Left kidney (tissue), 8 donors: ENCODE results near the gene ACVR2B. TPM values are rescaled to one million over a fixed set of nuclear protein-coding genes. Genes with fewer than 3 reads are reported as not detected.
"Not testable (repeated sequence)": the region's sequence is repeated elsewhere in the genome, so short reads cannot be mapped to it uniquely, and the experiment has no call there.

Experiments used
- DNase-seq: peaks from one replicate; pipeline ENCODE4 v3.0.0-alpha.2; 2013
- long read RNA-seq, 8 donors: transcript quantifications; one replicate each; lab custom pipeline, GENCODE V29; 2026
- polyA plus RNA-seq: library from polyadenylated mRNA; unstranded; fragments of 120-200 nt; gene quantifications from one replicate; pipeline ENCODE4 v1.2.1, GENCODE V29; 2013; ENCODE audit not compliant: insufficient read length

Gene ACVR2B
- polyA plus RNA-seq = 23.5 TPM
- long read RNA-seq, donor 1, full-length matches to known transcripts = 2 of 2 reads
- long read RNA-seq, donor 1, partial matches to known transcripts = 0 of 2 reads
- long read RNA-seq, donor 1, other reads (novel, unspliced or antisense) = 0 of 2 reads
- long read RNA-seq, donor 2, full-length matches to known transcripts = 2 of 2 reads
- long read RNA-seq, donor 2, partial matches to known transcripts = 0 of 2 reads
- long read RNA-seq, donor 2, other reads (novel, unspliced or antisense) = 0 of 2 reads
- long read RNA-seq, donor 3, full-length matches to known transcripts = 1 of 7 reads
- long read RNA-seq, donor 3, partial matches to known transcripts = 6 of 7 reads
- long read RNA-seq, donor 3, other reads (novel, unspliced or antisense) = 0 of 7 reads
- long read RNA-seq, donor 4 = 0 reads
- long read RNA-seq, donor 5 = 0 reads
- long read RNA-seq, donor 6, full-length matches to known transcripts = 2 of 11 reads
- long read RNA-seq, donor 6, partial matches to known transcripts = 9 of 11 reads
- long read RNA-seq, donor 6, other reads (novel, unspliced or antisense) = 0 of 11 reads
- long read RNA-seq, donor 7, full-length matches to known transcripts = 2 of 2 reads
- long read RNA-seq, donor 7, partial matches to known transcripts = 0 of 2 reads
- long read RNA-seq, donor 7, other reads (novel, unspliced or antisense) = 0 of 2 reads
- long read RNA-seq, donor 8, full-length matches to known transcripts = 1 of 1 reads
- long read RNA-seq, donor 8, partial matches to known transcripts = 0 of 1 reads
- long read RNA-seq, donor 8, other reads (novel, unspliced or antisense) = 0 of 1 reads

DNA sequence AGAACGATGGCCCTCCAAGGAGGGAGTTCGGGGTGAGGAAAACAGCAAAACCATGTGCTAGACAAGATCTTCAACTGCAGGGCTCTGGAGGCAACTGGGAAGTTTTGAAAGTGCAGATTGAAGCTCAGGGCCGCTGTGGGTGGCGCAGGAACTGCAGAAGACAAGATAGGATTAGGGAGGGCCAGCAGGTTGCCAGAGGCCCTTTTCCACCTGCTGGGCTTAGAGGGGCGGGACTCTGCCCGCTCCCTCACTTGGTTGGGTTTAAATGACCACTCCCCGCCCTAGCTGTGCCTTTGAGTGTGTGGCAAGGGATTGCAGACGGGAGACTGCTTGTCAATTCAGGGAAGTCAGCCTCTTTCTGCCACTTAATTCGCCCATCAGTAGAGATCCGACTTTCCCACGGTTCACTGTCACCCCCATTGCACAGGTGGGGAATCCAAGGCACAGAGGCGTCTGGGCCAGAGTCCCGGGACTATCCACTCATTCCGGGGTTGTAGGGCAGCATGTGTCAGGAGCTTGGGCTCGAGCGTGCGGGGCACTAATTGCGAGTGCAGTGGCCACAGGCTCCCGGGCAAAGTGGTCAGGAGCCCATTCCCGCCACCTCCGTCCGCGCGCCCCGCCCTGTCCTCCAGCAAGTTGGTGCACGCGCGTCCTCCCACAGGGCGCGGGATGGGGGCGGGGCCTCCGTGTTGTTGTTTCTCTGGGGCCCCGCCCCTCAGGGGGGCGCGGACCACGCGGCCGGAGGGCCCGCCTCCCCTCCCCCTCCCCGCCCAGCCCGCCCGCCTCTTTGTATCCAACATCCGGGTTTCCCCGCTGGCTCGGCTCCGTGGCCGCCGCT, at the start of gene ACVR2B:
Gene ACVR2B (plus strand): TSS at position 816 of the 838 bp plus-strand sequence. CDS start 433 bp downstream, outside the sequence.
- peak; percentile 89 for DNase-seq

GRCh38 chr3:38404286-38404685, 49.4 kb upstream of the ACVR2B start:
- no peak for DNase-seq

DNA sequence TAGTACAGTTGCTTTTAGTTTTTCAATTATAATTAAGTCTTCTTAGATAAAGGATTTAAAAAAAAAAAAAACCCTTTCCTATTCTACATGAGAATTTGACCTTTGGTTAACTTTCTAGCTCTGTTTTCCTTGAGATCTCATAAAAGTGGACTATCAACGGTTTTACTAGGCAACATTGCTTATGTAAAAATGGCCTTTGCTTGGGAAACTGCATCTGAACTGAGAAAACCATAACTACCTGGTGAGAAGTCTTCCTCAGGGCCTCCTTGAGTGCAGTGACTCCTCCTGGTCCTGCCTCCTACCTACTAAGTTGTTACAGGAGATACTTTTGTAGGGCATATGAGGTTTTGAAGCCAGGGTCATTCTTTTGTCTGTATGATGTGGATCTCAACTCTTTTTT, 42.1 kb upstream of the ACVR2B start:
- DNase-seq = no peak

DNA sequence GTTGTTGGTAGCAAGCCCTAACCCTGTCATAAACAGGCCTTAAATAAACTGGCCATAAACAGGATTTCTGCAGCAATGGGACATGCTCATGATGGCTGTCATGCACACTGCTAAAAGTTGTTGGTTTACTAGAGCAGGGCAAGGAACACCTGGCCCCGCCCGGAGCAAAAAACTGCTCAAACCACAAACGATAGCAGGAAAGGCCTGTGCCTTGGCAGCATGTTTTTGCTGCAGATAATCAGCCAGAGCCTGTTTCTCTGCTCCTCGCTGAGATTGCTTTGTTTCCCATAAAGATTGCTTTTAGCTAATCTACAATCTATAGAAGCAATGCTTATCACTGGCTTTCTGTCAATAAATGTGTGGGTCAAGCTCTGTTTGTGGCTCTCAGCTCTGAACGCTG, 32.9 kb upstream of the ACVR2B start:
- DNase-seq = not testable (repeated sequence)

DNA sequence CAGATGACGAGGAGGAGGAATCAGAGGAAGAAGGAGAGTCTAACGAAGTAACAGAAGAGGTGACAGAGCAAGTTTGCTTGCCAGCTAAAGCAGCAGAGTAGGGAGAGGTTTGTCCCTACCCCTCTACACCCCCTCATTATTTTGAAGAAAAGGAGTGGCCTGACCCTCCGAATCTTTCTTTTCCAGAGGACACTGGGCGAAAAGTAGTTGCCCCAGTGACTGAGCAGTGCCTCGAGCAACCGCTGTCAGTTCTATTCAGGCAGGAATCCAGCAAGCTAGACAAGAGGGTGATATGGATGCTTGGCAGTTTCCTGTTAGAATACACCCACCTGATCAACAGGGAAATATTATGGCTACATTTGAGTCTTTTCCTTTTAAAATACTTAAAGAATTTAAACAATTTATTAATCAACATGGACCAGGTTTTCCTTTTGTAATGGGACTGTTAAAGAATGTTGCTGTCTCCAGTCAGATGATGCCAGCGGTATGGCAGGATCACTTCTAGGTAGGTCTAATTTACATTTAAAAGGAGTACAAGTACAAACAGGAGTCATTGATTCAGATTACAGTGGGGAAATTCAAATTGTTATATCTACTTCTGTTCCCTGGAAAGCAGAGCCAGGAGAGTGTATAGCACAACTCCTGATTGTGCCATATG, 31.9 kb upstream of the ACVR2B start:
- DNase-seq = no peak

GRCh38 chr3:38426798-38427426, 26.8 kb upstream of the ACVR2B start:
- not testable (repeated sequence) for DNase-seq

- not testable (repeated sequence) for DNase-seq
These were observed 20.6 kb upstream of the ACVR2B start for GRCh38 chr3:38432871-38433658.

DNA sequence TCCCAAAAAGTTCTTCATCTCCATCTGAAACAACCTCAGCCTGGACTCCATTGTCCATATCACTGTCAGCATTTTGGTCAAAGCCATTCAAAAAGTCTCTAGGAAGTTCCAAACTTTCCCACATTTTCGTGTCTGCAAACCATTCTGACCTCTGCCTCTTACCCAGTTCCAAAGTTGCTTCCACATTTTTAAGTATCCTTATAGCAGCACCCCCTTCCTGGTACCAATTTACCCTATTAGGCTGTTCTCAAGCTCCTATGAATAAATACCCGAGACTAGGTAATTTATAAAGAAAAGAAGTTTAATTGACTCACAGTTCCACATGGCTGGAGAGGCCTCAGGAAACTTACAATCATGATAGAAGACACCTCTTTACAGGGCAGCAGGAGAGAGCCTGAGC, 20.0 kb upstream of the ACVR2B start:
- not testable (repeated sequence) for DNase-seq

DNA sequence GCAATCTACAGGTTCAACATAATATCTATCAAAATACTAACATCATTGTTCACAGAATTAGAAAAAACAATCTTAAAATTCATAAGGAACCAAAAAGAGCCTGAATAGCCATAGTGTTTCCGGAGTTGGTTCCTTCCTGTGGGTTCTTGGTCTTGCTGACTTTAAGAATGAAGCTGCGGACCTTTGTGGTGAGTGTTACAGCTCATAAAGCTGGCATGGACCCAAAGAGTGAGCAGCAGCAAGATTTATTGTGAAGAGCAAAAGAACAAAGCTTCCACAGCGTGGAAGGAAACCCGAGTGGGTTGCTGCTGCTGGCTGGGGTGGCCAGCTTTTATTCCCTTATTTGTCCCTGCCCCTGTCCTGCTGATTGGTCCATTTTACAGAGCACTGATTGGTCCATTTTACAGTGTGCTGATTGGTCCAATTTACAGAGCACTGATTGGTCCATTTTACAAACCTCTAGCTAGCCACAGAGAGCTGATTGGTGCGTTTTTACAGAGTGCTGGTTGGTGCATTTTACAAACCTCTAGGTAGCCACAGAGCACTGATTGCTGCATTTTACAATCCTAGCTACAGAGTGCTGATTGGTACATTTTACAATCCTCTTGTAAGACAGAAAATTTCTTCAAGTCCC, 15.1 kb upstream of the ACVR2B start:
- not testable (repeated sequence) for DNase-seq

- not testable (repeated sequence) for DNase-seq
These were observed 10.5 kb upstream of the ACVR2B start for GRCh38 chr3:38443205-38443604.

DNA sequence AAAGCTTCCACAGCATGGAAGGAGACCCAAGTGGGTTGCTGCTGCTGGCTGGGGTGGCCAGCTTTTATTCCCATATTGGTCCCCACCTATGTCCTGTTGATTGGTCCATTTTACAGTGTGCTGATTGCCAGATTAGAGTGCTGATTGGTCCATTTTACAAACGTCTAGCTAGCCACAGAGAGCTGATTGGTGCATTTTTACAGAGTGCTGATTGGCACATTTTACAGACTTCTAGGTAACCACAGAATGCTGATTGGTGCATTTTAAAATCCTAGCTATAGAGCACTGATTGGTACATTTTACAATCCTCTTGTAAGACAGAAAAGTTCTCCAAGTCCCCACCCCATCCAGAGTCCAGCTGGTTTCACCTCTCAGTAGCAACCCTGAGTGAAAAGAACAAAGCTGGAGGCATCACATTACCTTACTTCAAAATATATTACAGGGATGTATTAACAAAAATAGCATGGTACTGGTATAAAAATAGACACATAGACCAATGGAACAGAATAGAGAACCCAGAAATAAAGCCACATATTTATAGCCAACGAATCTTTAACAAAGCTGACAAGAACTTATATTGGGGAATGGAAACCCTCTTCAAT, 7.5 kb upstream of the ACVR2B start:
- DNase-seq = no peak

GRCh38 chr3:38446812-38447211, 6.9 kb upstream of the ACVR2B start:
- DNase-seq = no peak

- no peak for DNase-seq
These were observed 2.8 kb upstream of the ACVR2B start for GRCh38 chr3:38450853-38451252.

DNA sequence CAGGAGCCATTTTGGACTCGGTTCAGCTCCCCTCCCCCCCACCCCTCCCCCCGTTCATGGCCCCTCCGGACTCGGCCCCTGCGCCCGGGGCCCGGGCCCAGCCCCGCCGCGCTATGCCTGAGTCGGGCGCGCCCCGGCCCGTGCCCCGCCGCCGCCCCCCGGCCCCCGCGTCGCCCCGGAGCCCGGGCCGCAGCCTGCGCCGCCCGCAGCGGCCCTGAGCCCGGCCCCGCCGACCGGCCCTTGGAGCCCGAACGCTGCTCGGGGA, 155 bp downstream of the ACVR2B start:
- no peak for DNase-seq

DNA sequence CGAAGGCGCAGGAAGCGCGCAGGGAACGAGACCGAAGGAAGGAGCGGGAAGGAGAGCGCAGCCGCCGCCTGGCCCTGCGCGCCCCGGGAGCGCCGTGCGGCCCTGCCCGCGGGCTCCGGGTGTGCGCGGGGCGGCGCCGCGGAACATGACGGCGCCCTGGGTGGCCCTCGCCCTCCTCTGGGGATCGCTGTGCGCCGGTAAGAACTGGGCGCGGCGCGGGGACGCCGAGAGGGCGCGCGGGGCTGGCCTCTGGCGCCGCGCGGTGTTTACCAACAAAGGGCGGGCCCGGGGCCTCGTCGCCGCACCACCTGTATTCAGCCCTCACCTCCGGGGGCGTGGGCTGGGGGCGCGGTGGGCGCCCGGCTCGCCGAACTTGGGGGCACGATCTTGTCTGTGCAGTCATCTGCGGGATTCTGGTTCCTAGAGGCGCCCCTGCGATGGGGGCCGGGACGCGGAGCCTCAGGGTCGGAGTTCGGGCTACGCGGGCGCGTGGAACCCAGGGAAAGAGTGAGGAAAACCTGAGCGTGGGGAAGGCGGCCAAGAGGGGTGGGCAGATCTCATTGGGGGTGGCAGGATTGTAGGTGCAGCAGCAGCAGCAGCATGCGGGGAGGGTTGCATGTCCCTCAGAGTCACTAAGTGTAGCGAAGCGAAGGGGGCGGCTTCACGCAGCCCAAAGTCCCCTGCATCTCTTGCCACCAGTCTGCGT, 641 bp downstream of the ACVR2B start:
- DNase-seq = peak; percentile 29

GRCh38 chr3:38454884-38455638, 1.4 kb downstream of the ACVR2B start:
- DNase-seq = peak; percentile 82

DNA sequence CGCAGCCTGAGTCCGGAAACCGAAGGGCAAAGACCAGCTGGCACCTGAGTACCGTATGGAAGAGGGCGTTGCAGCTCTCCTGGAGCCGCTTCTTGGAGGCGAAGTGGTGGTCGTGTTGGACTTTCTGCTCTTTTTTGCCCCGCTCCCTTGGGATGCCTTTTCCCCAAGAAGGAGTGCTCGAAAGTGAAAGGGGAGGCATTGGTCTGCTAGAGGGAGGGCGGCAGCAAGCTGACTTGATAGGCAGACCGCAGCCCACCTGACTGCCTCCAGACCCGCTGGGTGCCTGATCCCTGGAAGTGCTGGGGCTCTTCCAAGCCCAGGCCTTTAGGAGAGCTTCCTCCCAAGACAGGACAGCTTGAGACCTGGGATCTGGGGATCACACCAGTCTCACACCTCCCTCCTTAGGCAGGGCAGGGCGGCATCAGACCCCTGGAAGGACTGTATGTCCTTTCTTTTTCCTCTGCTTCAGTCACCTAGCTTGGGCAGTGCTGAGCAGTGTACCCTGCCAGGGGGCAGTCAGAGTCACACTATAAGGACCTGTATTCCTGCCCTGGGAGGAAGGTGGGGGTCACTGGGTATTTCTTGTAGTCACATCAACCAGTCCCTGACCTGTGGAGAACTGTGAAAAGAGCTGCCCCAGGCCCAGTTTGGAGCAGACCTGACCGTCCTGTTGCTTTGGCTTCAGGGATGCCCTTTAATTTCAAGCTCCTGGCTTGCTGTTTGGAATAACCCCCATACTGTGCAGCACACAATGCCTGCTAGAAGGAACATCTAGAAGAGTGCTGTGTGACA, 2.1 kb downstream of the ACVR2B start:
- DNase-seq = no peak
